Lower leg skin (tissue), 3 donors: Measurements from ENCODE around the gene ATP6V0D1.
"Not testable (repeated sequence)": the region's sequence is repeated elsewhere in the genome, so short reads cannot be mapped to it uniquely, and the experiment has no call there.

Experiments used
- POLR2A ChIP-seq, 2 donors: fragments of 450-650 bp; IDR thresholded peaks; one replicate each; pipeline ENCODE4 v1.6.1; 2016 to 2017; ENCODE audit warnings: antibody characterized with exemption in 2 of 2, mild to moderate bottlenecking in 1 of 2, moderate library complexity in 1 of 2
- TF ChIP-seq, protein P1 (sequence below), 3 donors: fragments of 450-650 bp; IDR thresholded peaks; one replicate each; pipeline ENCODE4 v1.5.1; 2016; ENCODE audit warnings: antibody characterized with exemption in 3 of 3, mild to moderate bottlenecking in 3 of 3, moderate library complexity in 2 of 3

DNA sequence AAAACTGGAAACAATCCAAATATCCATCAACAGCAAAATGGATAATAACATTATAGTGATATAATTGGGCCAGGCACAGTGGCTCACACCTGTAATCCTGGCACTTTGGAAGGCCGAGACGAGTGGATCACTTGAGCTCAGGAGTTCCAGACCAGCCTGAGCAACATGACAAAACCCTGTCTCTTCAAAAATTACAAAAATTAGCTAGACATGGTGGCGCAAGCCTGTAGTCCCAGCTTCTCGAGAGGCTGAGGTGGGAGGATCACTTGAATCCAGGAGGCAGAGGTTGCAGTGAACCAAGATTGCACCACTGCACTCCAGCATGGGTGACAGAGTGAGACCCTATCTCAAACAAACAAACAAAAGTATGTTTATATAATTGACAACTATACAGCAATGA, 6.6 kb upstream of the ATP6V0D1 start:
- TF ChIP-seq POLR2A (IDR thresholded peaks at IDR 0.05), result not testable (repeated sequence)
- TF ChIP-seq, protein P1, sequence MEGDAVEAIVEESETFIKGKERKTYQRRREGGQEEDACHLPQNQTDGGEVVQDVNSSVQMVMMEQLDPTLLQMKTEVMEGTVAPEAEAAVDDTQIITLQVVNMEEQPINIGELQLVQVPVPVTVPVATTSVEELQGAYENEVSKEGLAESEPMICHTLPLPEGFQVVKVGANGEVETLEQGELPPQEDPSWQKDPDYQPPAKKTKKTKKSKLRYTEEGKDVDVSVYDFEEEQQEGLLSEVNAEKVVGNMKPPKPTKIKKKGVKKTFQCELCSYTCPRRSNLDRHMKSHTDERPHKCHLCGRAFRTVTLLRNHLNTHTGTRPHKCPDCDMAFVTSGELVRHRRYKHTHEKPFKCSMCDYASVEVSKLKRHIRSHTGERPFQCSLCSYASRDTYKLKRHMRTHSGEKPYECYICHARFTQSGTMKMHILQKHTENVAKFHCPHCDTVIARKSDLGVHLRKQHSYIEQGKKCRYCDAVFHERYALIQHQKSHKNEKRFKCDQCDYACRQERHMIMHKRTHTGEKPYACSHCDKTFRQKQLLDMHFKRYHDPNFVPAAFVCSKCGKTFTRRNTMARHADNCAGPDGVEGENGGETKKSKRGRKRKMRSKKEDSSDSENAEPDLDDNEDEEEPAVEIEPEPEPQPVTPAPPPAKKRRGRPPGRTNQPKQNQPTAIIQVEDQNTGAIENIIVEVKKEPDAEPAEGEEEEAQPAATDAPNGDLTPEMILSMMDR (IDR thresholded peaks at IDR 0.05), result not testable (repeated sequence)
